ENCODE measurements around the gene CNST.

The CNST gene, protein sequence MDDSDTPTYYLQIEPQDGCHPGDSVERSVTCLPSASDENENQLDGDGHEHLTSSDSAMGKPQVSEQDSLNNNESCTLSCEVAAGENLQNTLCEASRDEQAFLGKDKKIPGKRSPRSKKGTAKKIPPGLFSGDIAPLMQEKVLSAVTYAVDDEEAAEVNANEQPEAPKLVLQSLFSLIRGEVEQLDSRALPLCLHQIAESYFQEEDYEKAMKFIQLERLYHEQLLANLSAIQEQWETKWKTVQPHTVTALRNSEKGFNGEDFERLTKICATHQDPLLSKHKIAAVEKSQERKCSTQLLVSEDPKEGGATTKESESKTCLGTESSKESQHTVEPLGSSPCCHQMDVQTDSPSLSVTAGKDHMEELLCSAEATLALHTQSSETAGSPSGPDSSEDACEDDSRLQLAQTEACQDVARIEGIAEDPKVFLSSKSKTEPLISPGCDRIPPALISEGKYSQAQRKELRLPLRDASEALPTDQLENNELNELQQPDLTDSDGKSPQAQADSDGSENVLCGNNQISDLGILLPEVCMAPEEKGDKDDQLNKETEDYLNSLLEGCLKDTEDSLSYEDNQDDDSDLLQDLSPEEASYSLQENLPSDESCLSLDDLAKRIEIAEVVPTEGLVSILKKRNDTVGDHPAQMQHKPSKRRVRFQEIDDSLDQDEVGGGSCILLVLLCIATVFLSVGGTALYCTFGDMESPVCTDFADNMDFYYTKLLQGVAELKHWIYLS

GRCh38 chr1:246566128-246566812 is at the start of gene CNST, which contains the start of gene TFB2M:
Gene CNST (plus strand): TSS chr1:246566456. CDS start chr1:246591563, 25,107 bp downstream.
Gene TFB2M (minus strand): TSS chr1:246566261. CDS start chr1:246566138, 123 bp downstream.
- DNase-seq (ENCODE audit: low read depth in 1 of 2, low spot score in 1 of 2): peak; percentile 80 to 87

DNA sequence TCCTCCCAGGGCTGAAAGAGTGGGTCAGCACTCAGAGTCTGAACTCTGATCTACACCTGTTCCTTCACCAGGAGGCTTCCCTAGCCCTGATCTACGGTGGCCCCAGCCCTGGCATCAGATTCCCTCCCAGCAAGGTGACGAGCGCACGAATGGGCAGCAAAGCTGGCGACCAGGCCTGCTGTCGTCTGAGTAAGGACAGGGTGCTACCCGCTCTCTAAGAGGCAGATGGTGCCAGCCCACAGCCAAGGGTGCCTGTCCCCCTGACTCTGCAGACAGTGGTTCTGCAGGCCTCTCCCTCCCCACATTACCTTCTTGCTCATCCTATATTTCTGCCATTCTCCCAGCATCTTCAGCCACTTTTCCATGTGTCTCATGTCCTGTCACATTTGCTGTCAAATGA is 48.9 kb upstream of the CNST start:
- no peak for DNase-seq (ENCODE audit: low read depth in 1 of 2, low spot score in 1 of 2)

- DNase-seq (ENCODE audit: low read depth in 1 of 2, low spot score in 1 of 2): no peak
Measured at GRCh38 chr1:246518456-246519205, 47.6 kb upstream of the CNST start.

- DNase-seq (ENCODE audit: low read depth in 1 of 2, low spot score in 1 of 2): no peak
Measured at GRCh38 chr1:246519514-246519913, 46.7 kb upstream of the CNST start.

DNA sequence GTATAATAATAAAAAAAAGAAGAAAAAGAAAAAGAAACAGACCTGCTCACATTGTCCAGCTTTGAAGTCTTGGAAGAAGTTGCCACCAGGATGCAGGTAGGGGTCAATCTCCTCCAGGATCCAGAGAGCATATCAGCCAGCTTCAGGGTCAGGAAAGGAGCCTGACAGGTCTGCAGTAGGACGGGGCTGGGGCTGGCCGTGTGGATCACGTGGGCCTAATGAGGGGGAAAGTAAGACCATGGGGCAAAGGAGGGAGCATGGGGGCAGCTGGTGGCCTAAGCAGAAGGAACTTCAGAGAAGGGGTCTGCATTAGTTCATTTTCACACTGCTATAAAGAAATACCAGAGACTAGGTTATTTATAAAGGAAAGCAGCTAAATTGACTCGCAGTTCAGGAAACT is 39.9 kb upstream of the CNST start:
- no peak for DNase-seq (ENCODE audit: low read depth in 1 of 2, low spot score in 1 of 2)

- no peak for DNase-seq (ENCODE audit: low read depth in 1 of 2, low spot score in 1 of 2)
Measured at GRCh38 chr1:246526915-246527314, 39.3 kb upstream of the CNST start.

- no peak for DNase-seq (ENCODE audit: low read depth in 1 of 2, low spot score in 1 of 2)
Measured at GRCh38 chr1:246527402-246528088, 38.7 kb upstream of the CNST start.

GRCh38 chr1:246528933-246529731 is 37.1 kb upstream of the CNST start:
- no peak for DNase-seq (ENCODE audit: low read depth in 1 of 2, low spot score in 1 of 2)

- DNase-seq (ENCODE audit: low read depth in 1 of 2, low spot score in 1 of 2): no peak
Measured at GRCh38 chr1:246530482-246530881, 35.8 kb upstream of the CNST start.

GRCh38 chr1:246532519-246532918 is 33.7 kb upstream of the CNST start:
- DNase-seq (ENCODE audit: low read depth in 1 of 2, low spot score in 1 of 2): no peak

DNA sequence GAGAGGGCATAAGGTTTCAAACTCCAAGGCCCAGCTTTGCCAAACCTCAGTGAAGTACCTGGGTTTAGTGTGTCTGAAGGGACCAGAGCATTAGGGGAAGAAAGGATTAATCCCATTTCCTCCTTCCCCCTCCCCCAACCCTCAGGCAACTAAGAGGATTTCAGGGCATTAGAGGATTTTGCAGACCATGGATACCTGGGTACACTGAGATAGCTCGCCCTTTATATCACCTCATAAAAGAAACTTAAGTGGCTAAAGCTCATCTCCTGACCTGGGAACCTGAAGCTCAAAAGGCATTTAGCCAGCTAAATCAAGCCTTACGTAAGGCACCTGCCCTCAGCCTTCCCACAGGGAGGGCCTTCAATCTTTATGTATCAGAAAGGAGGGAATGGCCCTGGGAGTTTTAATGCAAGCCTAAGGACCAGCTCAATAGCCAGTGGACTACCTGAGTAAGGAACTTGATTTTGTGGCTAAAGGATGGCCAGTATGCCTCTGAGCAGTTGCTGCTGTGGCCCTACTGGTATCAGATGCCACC is 32.8 kb upstream of the CNST start:
- no peak for DNase-seq (ENCODE audit: low read depth in 1 of 2, low spot score in 1 of 2)

- DNase-seq (ENCODE audit: low read depth in 1 of 2, low spot score in 1 of 2): no peak
Measured at GRCh38 chr1:246534114-246534513, 32.1 kb upstream of the CNST start.

DNA sequence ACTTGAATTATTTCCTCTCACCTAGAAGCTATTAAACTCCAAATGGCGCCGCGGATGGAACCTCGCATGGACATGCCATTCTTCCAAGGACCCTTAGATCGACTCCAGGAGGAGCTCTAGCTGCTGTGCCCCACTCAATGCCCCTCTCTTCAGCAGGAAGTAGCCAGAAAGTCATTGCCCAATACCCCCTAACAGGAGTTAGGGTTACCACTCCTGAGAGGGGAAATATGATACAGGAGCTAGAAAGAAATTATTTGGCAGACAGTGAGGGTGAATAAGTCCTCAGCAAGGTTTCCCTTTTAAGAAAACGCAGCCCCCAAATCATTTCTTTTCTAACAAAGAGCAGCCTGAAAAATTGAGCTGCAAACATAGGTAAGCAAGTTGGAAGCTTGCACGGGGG is 28.8 kb upstream of the CNST start:
- no peak for DNase-seq (ENCODE audit: low read depth in 1 of 2, low spot score in 1 of 2)

DNA sequence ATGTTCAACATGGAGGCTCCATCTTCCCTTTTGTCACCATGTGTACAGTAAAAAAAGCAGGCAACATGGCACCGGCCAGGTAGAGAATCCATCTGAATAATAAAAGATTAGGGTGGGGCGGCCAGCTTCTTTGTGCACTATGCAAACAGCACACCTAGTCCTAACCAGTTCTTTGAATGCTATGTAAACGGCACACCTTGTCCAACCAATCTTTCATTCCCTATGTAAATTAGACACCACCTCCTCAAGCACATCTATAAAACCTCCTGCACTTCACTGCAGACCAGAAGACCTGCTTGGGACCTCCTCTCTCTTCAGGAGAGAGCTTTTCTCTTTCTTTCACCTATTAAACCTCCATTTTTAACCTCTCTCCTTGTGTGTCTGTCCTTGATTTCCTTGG is 28.4 kb upstream of the CNST start:
- DNase-seq (ENCODE audit: low read depth in 1 of 2, low spot score in 1 of 2): no peak

- no peak for DNase-seq (ENCODE audit: low read depth in 1 of 2, low spot score in 1 of 2)
Measured at GRCh38 chr1:246540738-246541491, 25.3 kb upstream of the CNST start.

- DNase-seq (ENCODE audit: low read depth in 1 of 2, low spot score in 1 of 2): no peak
Measured at GRCh38 chr1:246544001-246544400, 22.3 kb upstream of the CNST start.

DNA sequence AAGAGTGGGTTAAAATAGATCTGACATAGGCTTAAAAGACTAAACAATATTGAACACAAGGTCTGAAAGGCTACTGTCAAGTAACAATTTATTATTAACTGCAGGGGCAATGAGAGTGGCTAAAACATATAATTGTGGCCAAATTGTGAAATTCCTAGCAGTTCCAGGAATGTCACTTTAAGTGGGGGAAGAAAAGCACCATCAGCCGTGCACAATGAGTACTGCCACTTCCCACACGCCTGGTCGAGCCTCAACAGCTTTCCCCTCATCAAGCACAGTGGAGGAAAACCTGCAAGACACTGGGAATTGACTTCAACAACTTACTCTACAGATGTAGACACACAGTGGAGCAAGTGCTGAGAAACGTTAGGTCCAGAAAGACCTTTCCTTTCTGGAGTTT is 16.6 kb upstream of the CNST start:
- no peak for DNase-seq (ENCODE audit: low read depth in 1 of 2, low spot score in 1 of 2)

DNA sequence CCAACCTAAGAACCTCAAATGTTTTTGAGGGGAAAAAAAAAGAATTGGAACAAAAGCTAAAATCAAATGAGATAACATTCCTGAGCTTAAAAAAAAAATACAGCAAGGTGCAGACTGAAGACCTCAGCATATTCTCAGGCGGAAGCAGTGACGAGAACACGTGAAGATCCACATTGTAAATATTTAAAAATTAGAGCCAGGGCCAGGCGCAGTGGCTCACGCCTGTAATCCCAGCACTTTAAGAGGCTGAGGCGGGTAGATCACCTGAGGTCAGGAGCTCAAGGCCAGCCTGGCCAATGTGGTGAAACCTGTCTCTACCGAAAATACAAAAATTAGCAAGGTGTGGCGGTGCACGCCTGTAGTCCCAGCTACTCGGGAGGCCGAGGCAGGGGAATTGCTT is 15.9 kb upstream of the CNST start:
- no peak for DNase-seq (ENCODE audit: low read depth in 1 of 2, low spot score in 1 of 2)

DNA sequence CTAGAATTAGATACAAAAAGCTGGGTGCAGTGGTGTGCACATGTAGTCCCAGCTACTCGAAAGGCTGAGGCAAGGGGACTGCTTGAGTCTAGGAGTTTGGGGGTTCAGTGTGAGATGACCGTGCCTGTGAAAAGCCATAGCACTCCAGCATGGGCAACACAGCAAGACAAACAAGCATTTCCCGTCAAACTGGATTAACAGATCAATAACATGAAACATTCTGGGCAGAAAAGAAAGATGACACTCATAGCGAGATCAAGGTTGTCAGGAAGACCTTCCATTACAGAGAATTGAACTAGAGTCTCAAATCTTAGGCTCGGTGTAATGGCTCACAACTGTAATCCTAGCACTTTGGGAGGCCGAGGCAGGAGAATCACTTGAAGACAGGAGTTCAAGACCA is 14.1 kb upstream of the CNST start:
- no peak for DNase-seq (ENCODE audit: low read depth in 1 of 2, low spot score in 1 of 2)
